IMR-90 (cell line): ENCODE measurements around the gene FGFRL1. TPM values are rescaled to one million over a fixed set of nuclear protein-coding genes. Genes with fewer than 3 reads are reported as not detected.

Source experiments
- ATAC-seq: fragments of 200-7000 bp; cut with Tn5 transposase; 2 replicates; pipeline ENCODE4 v1.9.1; 2020; ENCODE audit warnings: low read depth, mild to moderate bottlenecking, moderate library complexity
- BruUV-seq: library from RNA; stranded (reverse); fragments of 400-500 nt; replicated peaks from 2 replicates; lab custom pipeline; 2021; lab: Mats Ljungman, UMichigan
- CTCF ChIA-PET: fragments of 300-600 bp; formaldehyde crosslinking; extraction: SDS; loops from one replicate; lab custom pipeline; 2021; ENCODE audit warnings: antibody characterized with exemption; lab: Yijun Ruan, JAX
- POLR2A ChIA-PET: fragments of 300-600 bp; sonication (Branson Sonifier 250); formaldehyde crosslinking; loops from one replicate; lab custom pipeline; 2022; ENCODE audit warnings: antibody characterized with exemption; ENCODE audit not compliant: unreplicated experiment; lab: Charles Lee
- DNase-seq: peaks from one replicate; pipeline ENCODE4 v3.0.0; 2013
- H2AFZ ChIP-seq: replicated peaks from 2 replicates; pipeline ENCODE3; 2013; ENCODE audit warnings: low read length, mild to moderate bottlenecking; ENCODE audit not compliant: poor library complexity
- H2AK5ac ChIP-seq: 2 replicates; pipeline ENCODE4 v1.6.1; 2013; ENCODE audit warnings: low read depth, low read length, inconsistent platforms
- H2AK9ac ChIP-seq: replicated peaks from 2 replicates; pipeline ENCODE3; 2013; ENCODE audit warnings: mild to moderate bottlenecking, low read depth, low read length, moderate library complexity; ENCODE audit not compliant: poor library complexity
- H2BK120ac ChIP-seq: 2 replicates; pipeline ENCODE4 v1.6.1; 2013; ENCODE audit warnings: low read depth, low read length, inconsistent platforms
- H2BK15ac ChIP-seq: 3 replicates; pipeline ENCODE4 v1.6.1; 2013; ENCODE audit warnings: low read depth, low read length, inconsistent platforms
- H2BK20ac ChIP-seq: 2 replicates; pipeline ENCODE4 v1.6.1; 2013; ENCODE audit warnings: low read depth, mild to moderate bottlenecking, inconsistent platforms, low read length, moderate library complexity
- H2BK5ac ChIP-seq: 2 replicates; pipeline ENCODE4 v1.6.1; 2013; ENCODE audit warnings: mild to moderate bottlenecking, low read depth, low read length, inconsistent platforms; ENCODE audit not compliant: poor library complexity, severe bottlenecking
- H3K14ac ChIP-seq: replicated peaks from 2 replicates; pipeline ENCODE4 v1.6.1; 2013; ENCODE audit warnings: low read depth, low read length, inconsistent platforms
- H3K18ac ChIP-seq: 2 replicates; pipeline ENCODE4 v1.6.1; 2013; ENCODE audit warnings: low read depth, low read length, control low read depth
- H3K23ac ChIP-seq: 2 replicates; pipeline ENCODE4 v1.6.1; 2013; ENCODE audit warnings: low read depth, low read length, inconsistent platforms
- H3K27ac ChIP-seq: 2 replicates; pipeline ENCODE4 v1.5.1; 2013; ENCODE audit warnings: mild to moderate bottlenecking, control low read depth, low read length; ENCODE audit not compliant: insufficient read depth
- H3K27me3 ChIP-seq: 2 replicates; pipeline ENCODE4 v1.6.1; 2013; ENCODE audit warnings: low read length; ENCODE audit not compliant: control insufficient read depth, insufficient read depth
- H3K36me3 ChIP-seq: 2 replicates; pipeline ENCODE4 v1.6.1; 2013; ENCODE audit warnings: low read length, mixed read lengths; ENCODE audit not compliant: control insufficient read depth, insufficient read depth
- H3K4ac ChIP-seq: 2 replicates; pipeline ENCODE4 v1.6.1; 2013; ENCODE audit warnings: low read depth, low read length, inconsistent platforms
- H3K4me1 ChIP-seq: 2 replicates; pipeline ENCODE4 v1.6.1; 2013; ENCODE audit warnings: low read length, mixed read lengths; ENCODE audit not compliant: control insufficient read depth, insufficient read depth
- H3K4me2 ChIP-seq: 2 replicates; pipeline ENCODE4 v1.6.1; 2013; ENCODE audit warnings: low read depth, mild to moderate bottlenecking, control low read depth, low read length, moderate library complexity
- H3K4me3 ChIP-seq: 2 replicates; pipeline ENCODE4 v1.5.1; 2013; ENCODE audit warnings: low read depth, mild to moderate bottlenecking, control low read depth, low read length, moderate library complexity; ENCODE audit not compliant: insufficient read depth
- H3K56ac ChIP-seq: 2 replicates; pipeline ENCODE4 v1.6.1; 2013; ENCODE audit warnings: low read length, inconsistent platforms; ENCODE audit not compliant: insufficient read depth; ENCODE audit errors: extremely low read depth
- H3K79me1 ChIP-seq, 2 experiments: 2 replicates each; pipeline ENCODE4 v1.6.1; 2013; ENCODE audit warnings: low read length in 2 of 2, inconsistent platforms in 1 of 2, low read depth in 1 of 2
- H3K9ac ChIP-seq: 2 replicates; pipeline ENCODE4 v1.6.1; 2013; ENCODE audit warnings: low read depth, low read length, control low read depth
- H3K9me1 ChIP-seq: 2 replicates; pipeline ENCODE4 v1.6.1; 2013; ENCODE audit warnings: low read length, inconsistent platforms; ENCODE audit not compliant: insufficient read depth
- H3K9me3 ChIP-seq: 2 replicates; pipeline ENCODE4 v1.6.1; 2013; ENCODE audit warnings: low read length; ENCODE audit not compliant: control insufficient read depth, insufficient read depth
- H4K20me1 ChIP-seq: 2 replicates; pipeline ENCODE4 v1.6.1; 2013; ENCODE audit warnings: low read length, inconsistent platforms; ENCODE audit not compliant: insufficient read depth
- H4K5ac ChIP-seq: 2 replicates; pipeline ENCODE4 v1.6.1; 2013; ENCODE audit warnings: mild to moderate bottlenecking, low read depth, low read length, control low read depth
- H4K8ac ChIP-seq, 2 experiments: 2 replicates each; pipeline ENCODE4 v1.6.1; 2013; ENCODE audit warnings: low read depth in 2 of 2, low read length in 2 of 2, control low read depth in 1 of 2, inconsistent platforms in 1 of 2
- H4K91ac ChIP-seq: 2 replicates; pipeline ENCODE4 v1.6.1; 2013; ENCODE audit warnings: low read depth, low read length, inconsistent platforms; ENCODE audit not compliant: insufficient read depth
- MAZ ChIP-seq: IDR thresholded peaks from 2 replicates; pipeline ENCODE4 v1.6.1; 2012; ENCODE audit warnings: low read depth, mild to moderate bottlenecking, low read length, improper control_type of control experiment, moderate library complexity, borderline replicate concordance
- MXI1 ChIP-seq: IDR thresholded peaks from 2 replicates; pipeline ENCODE4 v1.6.1; 2012; ENCODE audit warnings: low read depth, mild to moderate bottlenecking, low read length, moderate library complexity, borderline replicate concordance
- RFX5 ChIP-seq: IDR thresholded peaks from 2 replicates; pipeline ENCODE4 v1.8.0; 2012; ENCODE audit warnings: low read depth, mild to moderate bottlenecking, low read length, moderate library complexity
- WGBS, 2 experiments: methylation state at CpG; one replicate each; pipeline versions ENCODE4 v1.1.5 to v1.1.7; 2013; ENCODE audit warnings: missing lambda C conversion rate in 2 of 2; ENCODE audit not compliant: insufficient read length in 1 of 2; ENCODE audit errors: extremely low coverage in 2 of 2; 5-methylcytosine and 5-hydroxymethylcytosine counted together
- dilution Hi-C: fragments of 300-500 bp; cut with HindIII; formaldehyde crosslinking; loops from one replicate; pipeline ENCODE4 v1.14.3; 2018; ENCODE audit warnings: low sequenced_read_pairs; ENCODE audit not compliant: unreplicated experiment
- in situ Hi-C: fragments of 300-500 bp; cut with MboI; formaldehyde crosslinking; loops from 3 replicates; pipeline ENCODE4 v1.14.3; 2019; ENCODE audit warnings: low sequenced_read_pairs, inconsistent platforms, mixed read lengths
- intact Hi-C: fragments of 100-400 bp; cut with micrococcal nuclease; formaldehyde crosslinking; loops from 2 replicates; pipeline ENCODE4 v1.10.0; 2022
- polyA plus RNA-seq, 3 experiments: library from polyadenylated mRNA; depleted of rRNA; stranded (reverse); fragments of >200 nt; gene quantifications; 2 replicates each; pipeline ENCODE4 v1.2.3, GENCODE V29; 2012; ENCODE audit warnings: low replicate concordance in 1 of 3
- total RNA-seq: library from RNA; depleted of rRNA; stranded (reverse); fragments of >200 nt; gene quantifications from 2 replicates; pipeline ENCODE4 v1.2.3, GENCODE V29; 2012

FGFRL1 gene
- total and polyA plus RNA-seq, 2 of the 4 experiments (the other 2 are of a cell fraction): 49.3 to 78.8 TPM

DNA sequence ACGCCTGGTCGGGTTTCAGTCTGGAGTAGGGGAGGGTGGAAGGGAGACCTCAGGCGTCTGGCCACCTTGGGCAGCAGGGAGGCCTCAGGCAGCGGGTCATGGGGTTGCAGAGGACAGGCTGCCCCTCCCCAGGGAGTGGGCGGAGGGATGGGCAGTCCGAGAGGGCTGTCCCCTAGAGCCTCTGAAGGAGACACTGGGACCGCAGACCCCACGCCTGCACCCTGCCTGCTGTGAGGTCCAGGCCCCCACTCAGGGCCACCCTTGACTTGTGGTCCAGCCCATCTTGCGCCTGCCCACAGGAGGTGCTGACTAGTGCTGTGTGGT, 16.5 kb downstream of the FGFRL1 start:
- Histone ChIP-seq H4K20me1 (peaks cover 9% of the 10 kb centered on the region; the same call in 1 of the 2 replicates), H2BK5ac (no peak overlapping the region), H3K4me3 (no peak overlapping the region), H4K5ac (no peak overlapping the region), H3K79me1 (no peaks in the 10 kb centered on the region), H3K36me3 (peaks cover 21% of the 10 kb centered on the region), H2AK9ac (peak overlapping the region; percentile 18), H2BK120ac (no peak overlapping the region), H2AK5ac (no peak overlapping the region; the same call in 1 of the 2 replicates), H3K27me3 (no peaks in the 10 kb centered on the region), H4K8ac (no peak overlapping the region), H2AFZ (peak overlapping the region; percentile 26), H3K9me3 (no peaks in the 10 kb centered on the region), H3K4me1 (peaks cover 4% of the 10 kb centered on the region; the same call in 1 of the 2 replicates), H3K23ac (no peak overlapping the region), H4K91ac (no peak overlapping the region), H3K14ac (no peak overlapping the region), H3K4ac (no peak overlapping the region), H2BK15ac (no peak overlapping the region), H3K18ac (no peak overlapping the region), H3K27ac (no peak overlapping the region), H2BK20ac (no peak overlapping the region), H3K9me1 (peaks cover 11% of the 10 kb centered on the region), H3K56ac (no peak overlapping the region), H3K9ac (no peak overlapping the region), H3K4me2 (no peak overlapping the region)
- ChIA-PET CTCF (no interaction called here), POLR2A (no interaction called here)
- in situ Hi-C loops (no loop called here), intact Hi-C loops (no loop called here), dilution Hi-C loops (no loop called here)
- TF ChIP-seq MXI1: no peak
- no peak for TF ChIP-seq MAZ
- no peak for TF ChIP-seq RFX5
- ATAC-seq (peak; percentile 21), DNase-seq (no peak)
- no TSS peak for BruUV-seq
- WGBS, 2 experiments: 59% methylated on average over 7 of the region's 9 CpGs; no CpG with 5 or more reads in 1 of the 2 experiments
